GM06990 (cell line): ENCODE results near the gene MLLT10.

Experiments used
- DNase-seq: peaks from one replicate; pipeline ENCODE4 v3.0.0-alpha.2; 2011; ENCODE audit not compliant: insufficient read length; ENCODE audit errors: extremely low read depth
- H3K27me3 ChIP-seq: replicated peaks from 2 replicates; pipeline ENCODE4 v1.6.0; 2011; ENCODE audit warnings: low read length; ENCODE audit not compliant: control insufficient read depth, insufficient read depth
- H3K36me3 ChIP-seq: 2 replicates; pipeline ENCODE4 v1.5.1; 2011; ENCODE audit warnings: low read length; ENCODE audit not compliant: control insufficient read depth, insufficient read depth
- H3K4me3 ChIP-seq: replicated peaks from 2 replicates; pipeline ENCODE4 v1.5.1; 2011; ENCODE audit warnings: low read depth, mild to moderate bottlenecking, control low read depth, low read length
- CTCF ChIP-seq: IDR thresholded peaks from 2 replicates; pipeline ENCODE4 v1.5.1; 2011; ENCODE audit warnings: low read length, control low read depth, mild to moderate bottlenecking, inconsistent platforms; ENCODE audit not compliant: insufficient read depth, poor library complexity, severe bottlenecking

MLLT10 gene

DNA sequence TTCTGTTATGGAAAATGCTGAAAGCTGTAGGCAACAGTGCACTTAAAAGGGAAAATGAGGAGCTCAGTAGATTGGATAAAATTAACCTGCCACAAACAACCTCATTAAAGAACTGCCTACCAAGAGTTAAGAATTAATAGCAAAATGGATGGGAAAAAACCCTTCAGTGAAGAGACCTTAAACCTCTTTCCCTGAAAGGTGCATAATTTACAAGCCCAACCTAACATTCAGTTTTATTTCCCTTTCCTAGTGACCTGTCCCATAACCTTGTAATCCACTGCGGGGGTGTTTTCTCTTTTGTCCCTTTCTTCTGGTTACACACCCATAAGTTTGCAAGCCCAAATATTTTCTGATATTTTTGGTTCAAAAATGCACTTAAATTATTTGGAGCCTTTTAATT lies 30.5 kb upstream of the MLLT10 start:
- no peak for DNase-seq
- Histone ChIP-seq H3K4me3 (no peak overlapping the region), H3K27me3 (no peaks in the 10 kb centered on the region), H3K36me3 (no peaks in the 10 kb centered on the region)
- no peak for TF ChIP-seq CTCF

DNA sequence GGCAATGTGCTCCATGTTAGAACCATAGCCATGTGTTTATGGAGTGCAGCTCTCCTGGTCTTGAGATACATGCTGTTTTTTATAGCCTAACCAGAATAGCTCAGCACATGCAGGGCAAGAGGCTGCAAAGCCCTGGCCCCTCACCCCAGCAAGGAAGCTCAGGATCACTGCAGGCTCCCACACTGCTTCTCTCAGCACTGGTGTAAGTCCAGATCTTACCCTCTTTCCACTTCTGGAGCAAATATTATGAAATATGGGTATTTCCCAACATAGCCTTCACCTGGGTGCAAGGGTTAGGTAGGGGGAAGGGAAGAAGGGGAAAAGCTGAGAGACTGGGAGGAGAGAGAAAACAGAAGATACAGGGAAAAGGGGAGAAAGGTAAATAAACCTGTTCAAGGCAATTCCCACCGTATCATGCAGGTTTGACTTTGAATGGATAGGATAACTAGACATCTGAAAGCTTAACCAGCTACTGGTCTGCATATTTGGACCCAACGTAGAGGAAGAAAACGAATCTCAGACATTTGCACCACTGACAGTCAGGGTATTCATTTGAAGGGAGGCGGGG lies 28.2 kb upstream of the MLLT10 start:
- Histone ChIP-seq H3K36me3 (no peaks in the 10 kb centered on the region), H3K27me3 (no peaks in the 10 kb centered on the region; the same call in 1 of the 2 replicates), H3K4me3 (no peak overlapping the region)
- no peak for TF ChIP-seq CTCF
- no peak for DNase-seq

DNA sequence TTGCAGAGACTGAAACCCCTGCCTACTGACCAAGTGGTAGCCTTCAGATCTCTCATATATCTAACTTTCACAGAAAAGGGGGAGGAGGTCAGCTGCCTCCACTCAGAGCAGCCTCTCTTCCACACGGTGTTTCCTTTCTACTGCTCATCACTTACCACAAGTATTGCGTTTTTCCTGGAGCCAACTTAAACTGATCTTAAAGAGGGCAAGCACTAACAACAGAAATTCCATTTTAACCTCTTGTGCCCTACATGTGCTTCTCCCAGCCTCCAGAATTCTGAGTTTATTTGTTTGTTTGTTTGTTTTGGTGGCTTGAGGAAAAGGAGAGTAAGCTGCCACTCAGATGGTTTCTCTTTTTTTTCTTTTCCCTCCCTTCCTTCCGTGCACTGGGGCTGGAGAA lies 27.7 kb upstream of the MLLT10 start:
- no peak overlapping the region for H3K4me3 ChIP-seq
- no peak for DNase-seq
- no peaks in the 10 kb centered on the region for H3K36me3 ChIP-seq
- TF ChIP-seq CTCF: no peak
- no peaks in the 10 kb centered on the region; the same call in 1 of the 2 replicates for H3K27me3 ChIP-seq

DNA sequence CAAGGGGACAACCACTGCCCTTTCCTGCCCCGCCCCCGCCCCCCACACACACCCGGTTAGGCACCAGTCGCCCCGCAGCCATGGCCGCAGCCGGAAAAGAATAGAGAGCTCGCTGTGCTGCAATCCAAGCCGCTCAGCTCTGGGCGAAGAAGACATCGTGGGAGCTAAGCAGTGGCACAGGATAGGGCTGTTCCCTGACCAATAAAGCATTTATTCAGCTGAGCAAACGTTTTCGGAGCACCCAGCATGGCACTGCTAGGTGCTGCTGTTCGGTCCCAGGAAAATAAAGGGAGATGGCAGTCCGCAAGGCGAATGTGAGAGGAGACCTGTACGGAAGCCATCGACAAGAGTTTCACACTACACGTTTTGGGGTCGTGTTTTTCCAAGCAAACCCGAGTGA lies 26.9 kb upstream of the MLLT10 start:
- Histone ChIP-seq H3K27me3 (no peaks in the 10 kb centered on the region; the same call in 1 of the 2 replicates), H3K4me3 (no peak overlapping the region), H3K36me3 (no peaks in the 10 kb centered on the region)
- no peak for DNase-seq
- no peak for TF ChIP-seq CTCF

DNA sequence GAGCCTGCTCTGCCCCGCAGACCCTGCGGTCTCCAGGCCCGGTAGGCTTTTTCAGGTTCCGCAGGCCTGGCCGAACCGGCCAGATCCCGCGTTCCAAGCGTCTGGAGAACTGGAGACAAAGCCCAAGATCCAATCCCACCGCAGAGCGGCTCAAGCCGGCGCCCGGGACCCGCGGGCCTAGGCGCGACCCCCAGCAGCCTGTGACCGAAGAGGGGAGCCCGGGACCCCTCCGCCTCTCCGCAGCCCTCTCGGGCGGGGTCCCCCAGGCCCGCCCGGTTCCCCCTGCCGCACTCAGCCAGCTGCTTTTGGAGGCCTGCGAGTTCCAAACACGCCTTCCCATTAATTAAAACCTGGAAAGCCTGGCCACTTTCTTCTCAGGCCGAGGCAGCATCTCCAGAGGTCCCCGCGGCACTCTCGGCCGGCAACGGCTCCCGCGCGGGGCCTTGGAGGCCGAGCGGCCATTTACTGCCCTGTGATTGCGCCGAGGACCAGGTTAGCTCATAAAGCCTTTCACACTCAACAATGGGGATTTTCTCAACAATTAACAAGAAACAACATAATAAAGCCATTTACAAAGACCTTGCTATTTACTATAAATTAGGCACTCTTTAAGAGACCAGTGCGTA lies 25.2 kb upstream of the MLLT10 start:
- TF ChIP-seq CTCF: no peak
- Histone ChIP-seq H3K4me3 (no peak overlapping the region), H3K27me3 (no peaks in the 10 kb centered on the region; the same call in 1 of the 2 replicates), H3K36me3 (no peaks in the 10 kb centered on the region)
- no peak for DNase-seq
